ENCODE results near the gene ADAMTSL5.

Gene ADAMTSL5

GRCh38 chr19:1466018-1466460 lies 46.8 kb downstream of the ADAMTSL5 start:
- no peak for DNase-seq (ENCODE audit: low read depth in 2 of 2)

GRCh38 chr19:1465191-1466016 lies 47.4 kb downstream of the ADAMTSL5 start:
- no peak for DNase-seq (ENCODE audit: low read depth in 2 of 2)

GRCh38 chr19:1461862-1462261 lies 51.0 kb downstream of the ADAMTSL5 start:
- no peak for DNase-seq (ENCODE audit: low read depth in 2 of 2)

GRCh38 chr19:1460033-1460995 lies 52.5 kb downstream of the ADAMTSL5 start:
- DNase-seq (ENCODE audit: low read depth in 2 of 2) = no peak

GRCh38 chr19:1459479-1459878 lies 53.3 kb downstream of the ADAMTSL5 start:
- no peak for DNase-seq (ENCODE audit: low read depth in 2 of 2)

GRCh38 chr19:1457892-1458291 lies 54.9 kb downstream of the ADAMTSL5 start:
- no peak for DNase-seq (ENCODE audit: low read depth in 2 of 2)

- DNase-seq (ENCODE audit: low read depth in 2 of 2) = no peak
These were observed 55.6 kb downstream of the ADAMTSL5 start for GRCh38 chr19:1457031-1457739.

- DNase-seq (ENCODE audit: low read depth in 2 of 2) = no peak
These were observed 56.5 kb downstream of the ADAMTSL5 start for GRCh38 chr19:1456121-1456900.

GRCh38 chr19:1455336-1456120 lies 57.3 kb downstream of the ADAMTSL5 start:
- DNase-seq (ENCODE audit: low read depth in 2 of 2) = no peak
